Cardiac muscle cell (in vitro differentiated cells and primary cell): Measurements from ENCODE around the gene MRPL18. TPM values are rescaled to one million over a fixed set of nuclear protein-coding genes. Genes with fewer than 3 reads are reported as not detected.

Experiments used
- DNase-seq, 2 donors: peaks; one replicate each; pipeline versions ENCODE4 v3.0.0 to v3.0.0-alpha.2; 2010 to 2017; ENCODE audit warnings: low read depth in 1 of 2, low spot score in 1 of 2
- H3K27ac ChIP-seq: fragments of 200-600 bp; sonication (generic); 2 replicates; pipeline ENCODE4 v1.5.1; 2016
- H3K27me3 ChIP-seq: fragments of 200-600 bp; sonication (generic); 2 replicates; pipeline ENCODE4 v1.6.0; 2016; ENCODE audit warnings: control low read depth
- H3K36me3 ChIP-seq: fragments of 200-600 bp; sonication (generic); 2 replicates; pipeline ENCODE4 v1.5.1; 2016; ENCODE audit warnings: control low read depth
- H3K4me1 ChIP-seq: fragments of 200-600 bp; sonication (generic); 2 replicates; pipeline ENCODE4 v1.8.1; 2017; ENCODE audit warnings: low read depth, mild to moderate bottlenecking, mixed run types
- H3K4me3 ChIP-seq: fragments of 200-600 bp; sonication (generic); 2 replicates; pipeline ENCODE4 v1.5.1; 2016; ENCODE audit warnings: mild to moderate bottlenecking
- H3K9me3 ChIP-seq: fragments of 200-600 bp; sonication (generic); 2 replicates; pipeline ENCODE4 v1.5.1; 2017; ENCODE audit warnings: low read depth, mild to moderate bottlenecking, control low read depth
- polyA plus RNA-seq: library from polyadenylated mRNA; unstranded; fragments of >200 nt; fragmentation: Nextera tagmentation; extraction: Ambion mirVana; gene quantifications from 2 replicates; pipeline ENCODE4 v1.2.1, GENCODE V29; 2016
- total RNA-seq: library from RNA; depleted of rRNA; stranded (reverse); fragments of >200 nt; gene quantifications from 2 replicates; pipeline ENCODE4 v1.2.3, GENCODE V29; 2016
- TF ChIP-seq, protein P1 (sequence below): IDR thresholded peaks from 2 replicates; pipeline ENCODE4 v1.5.1; 2012; ENCODE audit warnings: low read depth, mild to moderate bottlenecking, low read length

MRPL18 gene
- total and polyA plus RNA-seq, 2 experiments from 2014 or later = 50.5 to 75.6 TPM

DNA sequence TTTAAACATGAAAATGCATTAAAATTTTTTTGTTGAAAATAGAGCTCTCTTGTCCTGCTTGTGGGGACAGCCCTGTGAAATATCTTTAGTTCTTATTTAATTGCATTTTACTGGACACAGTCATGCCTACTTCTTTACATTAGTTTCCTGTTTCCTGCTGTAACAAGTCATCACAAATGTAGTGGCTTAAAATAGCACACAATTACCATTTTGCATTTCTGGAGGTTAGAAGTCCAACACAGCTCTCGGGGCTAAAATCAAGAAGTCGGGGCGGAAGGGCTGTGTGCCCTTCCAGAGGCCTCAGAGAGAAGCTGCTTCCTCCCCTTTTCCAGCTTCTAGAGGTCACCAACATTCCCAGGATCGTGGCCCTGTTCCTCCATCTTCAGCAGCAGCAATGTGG is 39.3 kb downstream of the MRPL18 start:
- Histone ChIP-seq H3K4me1 (no peaks in the 10 kb centered on the region), H3K27me3 (no peaks in the 10 kb centered on the region), H3K9me3 (no peaks in the 10 kb centered on the region), H3K27ac (no peak overlapping the region), H3K4me3 (no peak overlapping the region), H3K36me3 (no peaks in the 10 kb centered on the region)
- TF ChIP-seq, protein P1, sequence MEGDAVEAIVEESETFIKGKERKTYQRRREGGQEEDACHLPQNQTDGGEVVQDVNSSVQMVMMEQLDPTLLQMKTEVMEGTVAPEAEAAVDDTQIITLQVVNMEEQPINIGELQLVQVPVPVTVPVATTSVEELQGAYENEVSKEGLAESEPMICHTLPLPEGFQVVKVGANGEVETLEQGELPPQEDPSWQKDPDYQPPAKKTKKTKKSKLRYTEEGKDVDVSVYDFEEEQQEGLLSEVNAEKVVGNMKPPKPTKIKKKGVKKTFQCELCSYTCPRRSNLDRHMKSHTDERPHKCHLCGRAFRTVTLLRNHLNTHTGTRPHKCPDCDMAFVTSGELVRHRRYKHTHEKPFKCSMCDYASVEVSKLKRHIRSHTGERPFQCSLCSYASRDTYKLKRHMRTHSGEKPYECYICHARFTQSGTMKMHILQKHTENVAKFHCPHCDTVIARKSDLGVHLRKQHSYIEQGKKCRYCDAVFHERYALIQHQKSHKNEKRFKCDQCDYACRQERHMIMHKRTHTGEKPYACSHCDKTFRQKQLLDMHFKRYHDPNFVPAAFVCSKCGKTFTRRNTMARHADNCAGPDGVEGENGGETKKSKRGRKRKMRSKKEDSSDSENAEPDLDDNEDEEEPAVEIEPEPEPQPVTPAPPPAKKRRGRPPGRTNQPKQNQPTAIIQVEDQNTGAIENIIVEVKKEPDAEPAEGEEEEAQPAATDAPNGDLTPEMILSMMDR = no peak
- DNase-seq = no peak

DNA sequence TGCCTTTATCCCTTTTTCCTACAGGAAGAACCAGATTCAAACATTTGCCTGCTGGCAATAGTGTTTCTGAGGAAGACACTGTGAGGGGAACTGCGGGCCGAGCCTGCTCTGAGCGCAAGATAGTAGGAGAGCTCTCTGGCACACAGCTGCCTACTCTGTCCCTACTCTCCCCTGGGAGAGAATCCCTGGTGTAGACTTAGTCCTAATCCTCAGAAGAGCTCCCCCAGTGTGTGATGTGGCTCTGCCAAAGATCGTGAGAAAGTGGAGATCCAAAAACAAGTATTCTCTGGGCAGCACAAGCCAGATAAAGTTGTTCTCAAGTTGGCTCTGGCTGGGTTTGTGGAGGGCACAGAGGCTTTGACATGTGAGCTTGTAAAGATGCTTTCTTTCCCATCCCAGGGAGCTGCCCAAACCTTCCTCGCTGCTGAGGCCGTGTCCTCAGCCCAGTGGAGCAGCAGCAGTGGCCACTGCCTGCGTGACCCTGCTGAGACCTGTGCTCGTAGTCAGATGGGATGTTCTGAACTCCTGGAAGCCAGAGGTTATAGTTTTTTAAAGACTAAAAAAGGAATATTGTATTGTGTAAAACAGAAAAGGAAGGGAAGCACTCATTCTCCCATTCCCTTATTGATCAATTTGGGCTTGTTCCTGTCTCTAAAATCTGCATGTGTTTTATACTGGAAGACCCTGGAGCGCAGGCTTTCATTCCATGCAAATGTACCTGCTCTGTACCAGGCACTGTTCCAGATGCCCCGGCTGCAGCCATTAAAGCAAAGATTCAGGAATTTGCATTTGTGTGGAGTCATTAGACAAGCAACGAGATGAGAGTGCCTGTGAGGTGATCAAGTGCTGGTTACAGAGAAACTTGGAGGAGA is 40.5 kb downstream of the MRPL18 start:
- H3K27me3 ChIP-seq = no peaks in the 10 kb centered on the region
- H3K27ac ChIP-seq = no peak overlapping the region
- TF ChIP-seq, protein P1 = no peak
- H3K4me3 ChIP-seq = no peak overlapping the region
- H3K36me3 ChIP-seq = no peaks in the 10 kb centered on the region
- no peaks in the 10 kb centered on the region for H3K9me3 ChIP-seq
- H3K4me1 ChIP-seq = no peaks in the 10 kb centered on the region
- no peak for DNase-seq

DNA sequence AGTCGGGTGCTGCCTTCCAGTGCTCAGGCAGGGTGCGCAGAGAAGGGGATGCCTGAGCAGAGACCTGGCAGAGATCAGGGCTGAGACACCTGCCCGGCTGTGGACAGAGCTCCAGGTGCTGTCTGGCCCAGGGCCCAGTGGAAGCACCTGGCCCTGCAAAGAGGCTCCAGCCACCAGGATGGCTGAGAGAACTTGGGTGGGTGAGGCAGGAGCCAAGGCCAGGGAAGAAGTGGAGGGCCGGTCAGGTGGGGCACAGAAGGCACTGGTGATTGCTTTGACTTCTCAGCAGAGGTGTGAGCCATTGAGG is 41.1 kb downstream of the MRPL18 start:
- no peaks in the 10 kb centered on the region for H3K4me1 ChIP-seq
- no peak overlapping the region for H3K4me3 ChIP-seq
- no peak for DNase-seq
- no peaks in the 10 kb centered on the region for H3K9me3 ChIP-seq
- no peaks in the 10 kb centered on the region for H3K27me3 ChIP-seq
- no peaks in the 10 kb centered on the region for H3K36me3 ChIP-seq
- no peak overlapping the region for H3K27ac ChIP-seq
- TF ChIP-seq, protein P1 = no peak

DNA sequence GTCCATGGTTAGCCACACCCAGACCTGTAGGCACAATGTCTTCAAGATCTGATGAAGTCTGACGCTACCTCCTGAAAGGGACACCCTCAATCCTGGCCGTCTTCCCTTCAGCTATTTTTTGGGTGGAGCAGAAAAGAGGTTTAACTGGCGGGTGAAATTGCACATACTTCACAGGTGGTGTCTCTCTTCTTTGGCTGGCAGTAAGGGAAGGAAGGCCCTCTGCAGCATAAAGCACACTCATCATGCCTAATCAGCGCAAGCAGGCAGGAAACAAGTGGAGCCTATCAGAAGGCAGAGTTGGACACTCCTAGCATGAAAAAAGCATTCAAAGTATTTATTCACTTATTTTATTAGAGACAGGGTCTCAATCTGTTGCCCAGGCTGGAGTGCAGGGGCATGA is 42.7 kb downstream of the MRPL18 start:
- no peaks in the 10 kb centered on the region for H3K27me3 ChIP-seq

DNA sequence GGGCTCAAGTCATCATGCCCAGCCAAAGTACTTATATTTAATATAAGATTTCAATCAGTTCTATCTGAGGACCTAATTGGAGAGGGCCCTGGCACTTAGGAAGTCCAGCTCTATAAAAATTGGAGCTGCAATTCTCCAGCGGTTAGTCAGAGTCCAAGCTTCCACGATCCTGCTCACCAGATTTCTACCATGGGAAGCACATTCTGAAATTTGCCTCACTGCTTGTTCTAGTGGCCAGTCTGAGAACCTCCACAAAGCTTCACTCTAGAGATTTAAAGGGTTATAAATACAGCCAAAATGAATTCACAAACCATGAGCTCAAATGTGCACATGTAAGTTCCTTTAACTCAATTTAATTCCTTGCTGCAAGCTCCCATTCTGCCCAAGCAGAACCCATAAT is 43.3 kb downstream of the MRPL18 start:
- DNase-seq = peak in 1 of 2 donors; percentile 57
- no peak overlapping the region for H3K27ac ChIP-seq
- no peaks in the 10 kb centered on the region for H3K27me3 ChIP-seq
- H3K36me3 ChIP-seq = no peaks in the 10 kb centered on the region
- no peak overlapping the region for H3K4me3 ChIP-seq
- H3K9me3 ChIP-seq = no peaks in the 10 kb centered on the region
- TF ChIP-seq, protein P1 = no peak
- H3K4me1 ChIP-seq = no peaks in the 10 kb centered on the region

More for the DNA sequence above, 42.7 kb downstream of the MRPL18 start:
- TF ChIP-seq, protein P1 = no peak
- Histone ChIP-seq H3K36me3 (no peaks in the 10 kb centered on the region), H3K4me1 (no peaks in the 10 kb centered on the region), H3K4me3 (no peak overlapping the region), H3K27ac (no peak overlapping the region), H3K9me3 (no peaks in the 10 kb centered on the region)
- DNase-seq = no peak
